HG03025 (cell line): ENCODE results near the gene GSAP.
A peak's percentile ranks its signal among the peaks of the same experiment; 100 is the strongest.
"Not testable (repeated sequence)": the region's sequence is repeated elsewhere in the genome, so short reads cannot be mapped to it uniquely, and the experiment has no call there.

Experiments
- ATAC-seq: cut with Tn5 transposase; IDR thresholded peaks from one replicate; pipeline ENCODE4 v1.9.1; 2021; ENCODE audit warnings: mild to moderate bottlenecking, moderate library complexity; ENCODE audit not compliant: unreplicated experiment, low FRiP score

GSAP gene

GRCh38 chr7:77415823-77416620, at the start of gene GSAP:
Gene GSAP, minus strand, starts transcription at chr7:77416349. Its CDS starts 28 bp downstream, at chr7:77416321.
- peak; percentile 70 for ATAC-seq

- ATAC-seq = no peak
Measured at GRCh38 chr7:77465256-77465655, 49.1 kb upstream of the GSAP start.

- no peak for ATAC-seq
Measured at GRCh38 chr7:77464589-77464988, 48.4 kb upstream of the GSAP start.

GRCh38 chr7:77463632-77464031, 47.5 kb upstream of the GSAP start:
- ATAC-seq = peak; percentile 44

- no peak for ATAC-seq
Measured at GRCh38 chr7:77461842-77462241, 45.7 kb upstream of the GSAP start.

- ATAC-seq = no peak
Measured at GRCh38 chr7:77461246-77461645, 45.1 kb upstream of the GSAP start.

- no peak for ATAC-seq
Measured at GRCh38 chr7:77460057-77460486, 43.9 kb upstream of the GSAP start.

GRCh38 chr7:77459311-77459726, 43.2 kb upstream of the GSAP start:
- no peak for ATAC-seq

- ATAC-seq = no peak
Measured at GRCh38 chr7:77458786-77459185, 42.6 kb upstream of the GSAP start.

GRCh38 chr7:77457779-77458178, 41.6 kb upstream of the GSAP start:
- ATAC-seq = no peak

- ATAC-seq = no peak
Measured at GRCh38 chr7:77456696-77457095, 40.5 kb upstream of the GSAP start.

GRCh38 chr7:77455321-77455720, 39.2 kb upstream of the GSAP start:
- ATAC-seq = no peak

- ATAC-seq = no peak
Measured at GRCh38 chr7:77454802-77455201, 38.7 kb upstream of the GSAP start.

GRCh38 chr7:77453531-77453930, 37.4 kb upstream of the GSAP start:
- no peak for ATAC-seq

GRCh38 chr7:77451950-77452349, 35.8 kb upstream of the GSAP start:
- not testable (repeated sequence) for ATAC-seq

GRCh38 chr7:77450613-77451012, 34.5 kb upstream of the GSAP start:
- no peak for ATAC-seq

- ATAC-seq = no peak
Measured at GRCh38 chr7:77450054-77450453, 33.9 kb upstream of the GSAP start.

GRCh38 chr7:77447616-77448015, 31.5 kb upstream of the GSAP start:
- ATAC-seq = no peak

- no peak for ATAC-seq
Measured at GRCh38 chr7:77444123-77444522, 28.0 kb upstream of the GSAP start.

- ATAC-seq = no peak
Measured at GRCh38 chr7:77443042-77443441, 26.9 kb upstream of the GSAP start.

GRCh38 chr7:77442636-77443035, 26.5 kb upstream of the GSAP start:
- ATAC-seq = no peak

GRCh38 chr7:77441046-77441445, 24.9 kb upstream of the GSAP start:
- no peak for ATAC-seq
